ENCODE results near the gene SRPK2. TPM values are rescaled to one million over a fixed set of nuclear protein-coding genes. Genes with fewer than 3 reads are reported as not detected.
"Not testable (repeated sequence)": the region's sequence is repeated elsewhere in the genome, so short reads cannot be mapped to it uniquely, and the experiment has no call there.

Gene SRPK2
- polyA plus RNA-seq, 3 donors, result 50.5 to 55.3 (median 51.0) TPM

DNA sequence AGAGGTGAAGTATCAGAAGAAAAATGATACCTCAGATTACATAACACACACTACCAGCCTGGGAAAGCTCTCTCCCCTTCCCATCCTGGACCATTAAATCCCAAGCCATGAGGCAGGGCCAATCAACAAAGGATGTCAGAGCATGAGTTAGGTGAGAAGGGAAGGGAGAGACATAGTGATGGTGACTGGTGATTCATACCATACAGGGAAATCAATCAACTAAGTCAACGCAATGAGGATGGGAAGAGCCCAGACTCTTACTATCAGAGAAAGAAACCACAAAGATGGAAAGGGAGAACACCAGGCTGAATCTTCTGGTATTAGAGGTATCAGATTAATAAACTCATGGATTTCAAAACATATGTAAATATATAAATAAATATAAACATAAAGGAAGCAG, 189.3 kb downstream of the SRPK2 start:
- no peak for DNase-seq (ENCODE audit: low read depth in 3 of 3, low spot score in 2 of 3)

DNA sequence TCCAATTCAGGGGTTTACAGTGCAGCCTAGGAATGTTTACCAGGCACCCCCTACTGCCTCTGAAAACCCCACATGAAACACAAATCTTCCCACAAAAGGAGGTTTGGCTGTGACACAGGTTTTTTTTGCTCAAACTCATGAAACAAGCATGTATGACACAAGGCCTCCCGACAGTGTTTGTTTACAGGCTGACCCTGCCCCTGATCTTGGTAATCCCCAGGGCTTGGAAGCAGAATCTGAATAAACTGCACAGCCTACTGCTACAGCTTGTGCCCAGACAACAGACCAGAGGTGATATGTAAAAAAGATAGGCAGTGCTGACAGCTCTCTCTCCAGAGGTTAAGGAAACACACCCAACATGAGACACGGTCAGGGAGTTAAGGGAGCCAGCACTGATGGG, 190.5 kb downstream of the SRPK2 start:
- no peak for DNase-seq (ENCODE audit: low read depth in 3 of 3, low spot score in 2 of 3)

DNA sequence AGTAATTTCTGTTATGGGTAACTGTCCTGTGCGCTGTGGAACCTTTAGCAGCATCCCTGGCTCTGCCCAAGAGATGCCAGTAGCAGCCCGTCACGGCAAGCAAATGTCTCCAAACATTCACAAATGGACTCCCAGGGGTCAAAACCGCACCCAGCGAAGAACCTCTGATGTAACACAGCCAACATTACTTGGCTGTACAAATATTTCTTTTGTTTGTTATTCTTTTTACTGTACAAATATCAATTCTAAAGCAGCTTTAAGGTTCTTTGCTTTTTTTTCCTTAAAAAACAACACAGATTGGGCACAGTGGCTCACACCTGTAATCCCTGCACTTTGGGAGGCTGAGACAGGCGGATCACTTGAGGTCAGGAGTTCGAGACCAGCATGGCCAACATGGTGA, 192.2 kb downstream of the SRPK2 start:
- DNase-seq (ENCODE audit: low read depth in 3 of 3, low spot score in 2 of 3), result no peak

DNA sequence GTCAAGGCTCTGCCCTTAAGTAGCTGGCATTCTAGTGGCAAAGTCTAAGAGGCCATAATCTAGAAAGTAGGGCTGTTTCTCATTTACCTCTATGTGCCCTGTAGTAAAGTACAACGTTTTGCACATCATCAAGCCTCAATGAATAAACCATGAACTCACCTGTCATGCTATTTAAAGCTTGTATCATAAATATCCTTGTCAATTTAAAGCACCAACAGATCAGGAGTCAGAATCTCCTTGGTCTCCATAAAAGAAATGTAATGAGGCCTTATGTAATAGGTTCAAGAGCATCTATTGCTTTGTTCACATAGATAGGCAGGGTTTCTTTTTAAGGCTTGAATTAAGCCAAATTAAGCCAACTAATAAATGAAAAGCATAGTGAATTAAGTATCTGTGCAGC, 192.8 kb downstream of the SRPK2 start:
- DNase-seq (ENCODE audit: low read depth in 3 of 3, low spot score in 2 of 3), result no peak

DNA sequence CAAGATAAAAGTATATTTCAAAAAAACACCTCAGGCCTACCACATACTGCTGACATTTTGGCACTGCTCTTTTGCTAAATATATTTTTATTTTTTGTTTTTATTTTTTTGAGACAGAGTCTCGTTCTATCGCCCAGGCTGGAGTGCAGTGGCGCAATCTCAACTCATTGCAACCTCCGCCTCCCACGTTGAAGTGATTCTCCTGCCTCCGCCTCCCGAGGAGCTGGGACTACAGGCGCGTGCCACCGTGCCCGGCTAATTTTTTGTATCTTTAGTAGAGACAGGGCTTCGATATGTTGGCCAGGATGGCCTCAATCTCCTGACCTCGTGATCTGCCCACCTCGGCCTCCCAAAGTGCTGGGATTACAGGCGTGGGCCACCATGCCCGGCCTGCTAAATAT, 193.8 kb downstream of the SRPK2 start:
- DNase-seq (ENCODE audit: low read depth in 3 of 3, low spot score in 2 of 3), result not testable (repeated sequence)

DNA sequence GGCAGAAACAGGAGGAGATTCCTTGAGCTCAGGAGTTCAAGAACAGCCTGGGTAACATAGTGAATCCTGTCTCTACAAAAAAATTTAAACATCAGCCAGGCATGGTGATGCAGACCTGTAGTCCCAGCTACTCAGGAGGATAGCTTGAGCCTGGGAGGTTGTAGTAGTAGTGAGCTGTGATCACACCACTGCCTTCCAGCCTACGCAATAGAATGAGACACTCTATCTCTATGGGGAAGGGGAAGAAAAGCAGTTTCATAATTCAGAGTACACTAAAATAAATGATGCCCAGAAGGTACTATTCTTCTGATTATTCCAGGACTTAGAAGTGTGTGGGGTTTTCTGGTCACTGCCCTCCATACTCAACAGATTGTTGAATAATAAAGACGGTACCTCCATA, 197.4 kb downstream of the SRPK2 start:
- no peak for DNase-seq (ENCODE audit: low read depth in 3 of 3, low spot score in 2 of 3)

DNA sequence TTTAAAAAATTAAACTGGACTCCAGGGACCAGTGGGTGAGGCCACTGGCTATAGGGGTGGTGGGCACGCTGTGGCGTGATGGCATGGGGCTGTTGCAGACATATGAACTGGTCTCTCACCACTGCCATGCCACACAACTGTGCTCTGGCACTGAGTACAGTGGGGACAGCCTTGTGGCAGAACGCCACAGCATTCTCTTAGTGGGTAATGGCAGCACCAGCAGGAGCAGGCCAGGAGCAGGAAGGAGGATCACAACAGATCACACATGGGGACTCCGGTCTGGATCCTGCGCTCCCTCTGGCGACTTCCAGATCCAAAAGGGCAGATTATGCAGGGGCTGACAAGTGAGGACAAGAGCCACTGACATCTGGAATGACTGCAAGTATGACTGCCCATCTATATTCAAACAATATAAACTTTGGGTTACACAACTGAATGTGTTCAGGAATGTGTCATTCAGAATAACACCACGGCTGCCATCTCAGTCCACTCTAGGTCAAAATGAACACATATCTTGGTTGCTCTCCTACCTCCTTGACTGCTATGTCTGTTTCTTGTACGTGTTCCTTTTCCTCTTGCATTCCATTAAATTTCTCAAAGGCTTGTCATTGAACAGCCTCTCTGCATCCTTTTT, 198.7 kb downstream of the SRPK2 start:
- DNase-seq (ENCODE audit: low read depth in 3 of 3, low spot score in 2 of 3), result no peak

DNA sequence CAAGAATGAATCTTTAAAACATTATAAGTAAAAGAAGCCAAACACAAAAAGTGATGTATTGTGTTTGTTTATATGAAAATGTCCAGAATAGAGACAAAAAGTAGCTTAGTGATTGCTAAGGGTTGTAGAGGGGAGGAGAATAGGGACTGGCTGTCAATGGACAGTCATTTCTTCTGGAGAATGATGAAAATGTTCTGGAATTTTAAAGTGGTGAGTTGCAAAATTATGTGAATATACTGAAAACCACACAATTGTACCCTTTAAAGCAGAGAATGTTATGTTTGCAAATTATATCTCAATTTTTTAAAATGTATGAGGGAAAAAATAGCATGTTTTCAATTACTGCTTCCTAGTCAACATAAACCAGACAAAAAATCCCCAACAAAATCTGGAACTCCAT, 200.5 kb downstream of the SRPK2 start:
- no peak for DNase-seq (ENCODE audit: low read depth in 3 of 3, low spot score in 2 of 3)

DNA sequence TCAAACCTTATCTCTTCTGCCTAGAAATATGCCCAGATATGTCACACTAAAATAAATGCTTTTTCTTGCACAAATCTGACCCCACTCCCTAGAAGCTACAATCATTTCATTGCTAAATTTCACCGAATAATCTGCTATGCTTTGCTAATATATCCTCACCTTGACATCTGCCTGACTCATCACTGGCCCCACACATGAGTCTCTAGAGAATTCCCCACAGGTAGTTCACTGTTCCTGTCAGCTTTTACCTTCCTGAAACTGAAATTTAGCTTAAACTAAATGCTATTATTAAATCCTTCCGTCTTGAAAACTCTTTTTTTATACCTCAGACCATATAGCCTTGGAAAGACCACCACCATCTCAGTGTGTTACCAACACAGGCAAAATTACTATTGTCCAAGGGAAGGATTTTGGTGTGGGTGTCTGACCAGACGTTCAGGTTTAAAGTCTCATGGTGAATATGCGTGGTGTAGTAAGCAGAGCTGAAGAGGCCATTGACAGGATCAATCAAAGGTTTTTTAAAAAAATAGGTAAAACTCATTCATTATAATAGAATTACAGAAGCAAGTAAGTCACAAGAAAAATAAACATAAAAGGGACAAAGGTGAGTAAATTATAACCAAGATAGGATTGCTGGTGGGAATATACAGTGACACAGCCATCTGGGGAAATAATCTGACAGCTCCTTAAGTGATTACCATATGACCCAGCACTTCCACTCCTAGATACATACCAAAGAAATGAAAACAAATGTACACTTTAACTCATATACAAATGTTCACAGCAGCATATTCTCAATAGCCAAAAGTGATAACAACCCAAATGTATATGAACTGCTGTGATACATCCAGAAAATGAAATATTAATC, 201.2 kb downstream of the SRPK2 start:
- no peak for DNase-seq (ENCODE audit: low read depth in 3 of 3, low spot score in 2 of 3)

DNA sequence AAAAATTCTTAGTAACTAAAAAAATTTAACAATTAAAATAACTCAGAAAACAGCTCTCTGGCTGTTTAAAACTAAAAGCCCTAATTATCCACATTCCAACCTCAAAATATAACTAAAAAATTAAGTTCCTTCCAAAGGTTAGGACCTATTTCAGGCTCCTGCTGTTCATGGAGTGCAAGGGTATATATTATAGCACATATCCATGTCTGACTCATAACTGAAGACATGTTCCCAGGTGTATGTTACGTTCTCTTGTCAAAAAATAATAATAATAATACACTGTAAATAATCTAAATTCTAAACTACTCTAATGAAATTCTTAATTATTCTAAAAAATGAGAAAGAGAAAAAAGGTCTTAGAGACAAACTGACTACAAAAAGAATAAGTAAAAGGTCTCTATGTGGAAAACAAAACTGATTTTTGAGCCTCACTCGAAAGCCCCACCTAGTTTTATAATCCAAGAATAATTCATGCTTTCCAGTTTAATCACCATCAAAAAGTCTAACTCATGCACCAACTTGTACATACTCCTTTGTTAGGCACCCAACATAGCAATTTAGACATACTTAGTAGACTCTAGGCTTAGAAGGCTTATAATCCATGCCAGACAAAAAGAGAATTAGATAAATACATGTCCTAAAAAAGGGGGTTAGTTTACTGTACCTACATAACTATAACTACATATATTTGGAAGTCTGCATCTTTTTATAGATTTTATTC, 203.3 kb downstream of the SRPK2 start:
- DNase-seq (ENCODE audit: low read depth in 3 of 3, low spot score in 2 of 3), result no peak

DNA sequence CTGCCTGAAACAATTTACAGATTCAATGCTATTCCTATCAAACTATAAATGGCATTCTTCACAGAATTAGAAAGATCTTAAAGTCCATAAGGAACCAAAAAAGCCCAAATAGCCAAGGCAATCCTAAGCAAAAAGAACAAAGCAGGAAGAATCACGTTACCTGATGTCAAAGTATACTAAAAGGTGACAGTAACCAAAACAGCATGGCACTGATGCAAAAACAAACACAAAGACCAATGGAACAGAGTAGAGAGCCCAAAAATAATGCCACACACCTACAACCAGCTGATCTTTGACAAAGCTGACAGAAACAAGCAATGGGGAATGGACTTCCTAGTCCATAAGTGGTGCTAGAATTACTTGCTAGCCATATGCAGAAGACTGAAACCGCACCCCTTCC, 208.7 kb downstream of the SRPK2 start:
- DNase-seq (ENCODE audit: low read depth in 3 of 3, low spot score in 2 of 3), result no peak

DNA sequence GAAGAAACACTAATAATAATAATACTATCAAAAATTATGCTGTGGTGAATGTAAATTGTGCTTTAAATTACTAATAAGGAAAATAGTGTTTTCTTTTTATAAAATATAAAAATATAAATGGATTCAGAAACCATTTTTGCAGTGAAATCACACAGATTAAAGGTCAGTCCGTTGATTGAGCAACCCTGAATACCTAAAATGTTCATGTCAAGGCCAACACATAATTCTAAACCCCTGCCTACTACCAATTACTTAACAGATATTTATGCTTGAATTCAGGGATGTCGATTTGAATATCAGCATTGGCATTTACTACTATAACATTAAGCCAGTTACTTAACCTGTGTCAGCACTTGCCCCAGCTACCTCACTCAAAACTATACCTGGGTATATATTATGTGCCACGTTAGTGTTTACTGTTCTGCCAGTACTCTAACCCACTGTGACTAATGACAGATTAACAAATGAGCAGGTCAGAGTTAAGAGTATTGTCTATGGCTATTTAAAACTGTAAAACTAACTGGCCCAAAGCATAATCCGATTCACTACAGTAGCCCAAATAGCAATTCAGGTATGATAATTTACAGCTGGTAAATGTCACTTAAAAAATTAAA, 209.7 kb downstream of the SRPK2 start:
- no peak for DNase-seq (ENCODE audit: low read depth in 3 of 3, low spot score in 2 of 3)

DNA sequence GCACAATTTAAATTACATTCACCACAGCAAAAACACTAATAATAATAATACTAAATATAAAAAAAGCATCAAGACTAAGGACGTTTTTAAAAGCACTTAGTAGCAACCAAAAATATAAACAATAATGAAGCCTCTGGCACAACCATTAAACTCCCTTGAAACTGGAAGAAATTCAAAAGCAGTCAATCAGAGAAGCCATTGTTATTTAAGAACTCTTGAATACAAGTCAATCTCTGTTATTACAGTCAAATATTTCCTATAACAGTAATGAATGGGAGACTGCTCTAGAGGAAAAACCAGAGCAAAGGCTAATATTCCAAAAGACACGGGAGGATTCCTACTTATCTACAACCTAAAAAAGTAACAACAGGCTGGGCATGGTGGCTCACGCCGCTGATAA, 210.5 kb downstream of the SRPK2 start:
- DNase-seq (ENCODE audit: low read depth in 3 of 3, low spot score in 2 of 3), result no peak

DNA sequence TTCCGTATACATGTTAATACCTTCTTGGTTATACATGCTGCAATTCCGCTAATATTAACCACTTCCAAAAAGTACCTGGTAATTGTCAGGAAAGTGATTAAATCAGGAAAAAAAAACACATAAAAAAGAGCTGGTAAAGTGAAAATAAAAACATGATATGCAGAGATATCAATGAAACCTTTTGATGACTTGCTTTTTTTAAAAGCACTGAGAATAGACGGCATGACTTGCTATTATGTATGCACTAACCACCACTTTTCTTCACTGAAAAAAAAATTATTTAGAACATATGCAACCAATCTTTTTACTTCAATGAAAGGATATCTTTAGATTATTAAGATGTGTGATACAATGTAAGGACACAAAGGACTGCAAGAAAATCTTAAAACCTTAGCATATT, 211.7 kb downstream of the SRPK2 start:
- no peak for DNase-seq (ENCODE audit: low read depth in 3 of 3, low spot score in 2 of 3)

DNA sequence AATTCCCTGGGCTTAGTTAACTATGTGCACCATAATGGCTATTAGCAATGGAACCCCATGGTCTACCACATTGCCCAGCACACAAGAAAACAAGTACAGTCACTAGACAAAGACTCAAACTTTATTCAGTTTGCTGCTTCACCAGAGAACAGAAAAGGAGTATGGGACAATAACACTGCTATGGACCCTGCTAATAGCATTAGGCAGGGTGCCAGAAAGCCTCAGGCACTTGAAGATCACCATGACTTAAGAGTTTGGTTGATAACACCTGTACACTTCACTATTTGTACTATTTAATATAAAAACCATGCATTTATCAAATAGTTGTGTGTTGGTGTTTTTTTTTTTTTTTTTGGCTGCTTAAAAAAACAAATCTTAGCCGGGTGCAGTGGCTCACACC, 215.1 kb downstream of the SRPK2 start:
- DNase-seq (ENCODE audit: low read depth in 3 of 3, low spot score in 2 of 3), result no peak

DNA sequence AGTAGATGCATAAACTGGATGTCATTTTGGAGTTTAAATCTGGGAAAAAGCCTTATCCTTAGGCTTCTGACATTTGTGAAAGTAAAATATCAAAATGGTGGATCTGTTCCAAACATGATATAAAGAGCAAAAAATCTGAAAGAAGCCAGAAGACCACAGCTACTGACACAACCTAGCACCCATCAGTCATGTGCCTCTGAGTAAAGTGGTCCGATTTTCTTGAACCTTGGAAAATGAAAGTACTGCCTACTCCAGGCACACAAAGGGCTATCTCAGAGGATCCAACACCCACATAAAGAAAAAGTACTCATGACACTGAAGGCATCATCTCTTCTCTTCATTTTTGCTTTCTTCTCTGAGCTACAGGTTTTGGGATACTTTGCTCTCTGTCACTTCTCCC, 224.0 kb downstream of the SRPK2 start:
- no peak for DNase-seq (ENCODE audit: low read depth in 3 of 3, low spot score in 2 of 3)

DNA sequence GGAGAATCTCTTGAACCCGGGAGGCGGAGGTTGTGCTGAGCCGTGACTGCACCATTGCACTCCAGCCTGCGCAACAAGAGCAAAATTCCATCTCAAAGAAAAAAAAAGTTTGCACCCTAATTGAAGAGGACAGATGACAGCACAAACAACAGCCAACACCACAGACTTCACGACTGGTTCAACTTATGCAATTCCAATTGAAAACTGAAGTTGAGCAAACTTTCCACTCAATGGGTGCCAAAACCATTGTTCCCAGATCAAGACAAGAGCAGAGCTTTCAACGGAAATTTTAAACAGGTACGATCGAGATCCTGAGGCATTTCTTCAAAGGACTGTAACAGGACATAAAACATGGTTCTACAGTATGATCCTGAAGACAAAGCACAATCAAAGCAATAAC, 225.0 kb downstream of the SRPK2 start:
- DNase-seq (ENCODE audit: low read depth in 3 of 3, low spot score in 2 of 3), result no peak

DNA sequence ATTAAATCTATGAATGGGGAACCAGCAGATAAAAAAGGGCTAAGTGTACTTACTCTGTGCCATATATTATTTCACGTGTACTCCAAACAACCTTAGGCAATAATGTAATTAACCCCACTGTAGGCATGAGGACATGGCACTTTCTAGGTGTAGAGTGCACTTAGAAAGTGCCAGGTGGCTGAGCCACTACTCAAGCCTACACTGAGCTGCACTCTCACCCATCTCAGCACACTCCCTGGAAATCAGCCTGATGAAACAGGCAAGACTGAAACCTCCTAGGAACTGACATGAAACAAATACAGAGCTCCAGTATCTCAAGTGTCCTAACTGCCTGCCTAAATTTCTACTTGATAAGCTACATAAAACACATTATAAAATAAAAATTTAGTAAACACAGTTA, 227.4 kb downstream of the SRPK2 start:
- no peak for DNase-seq (ENCODE audit: low read depth in 3 of 3, low spot score in 2 of 3)

DNA sequence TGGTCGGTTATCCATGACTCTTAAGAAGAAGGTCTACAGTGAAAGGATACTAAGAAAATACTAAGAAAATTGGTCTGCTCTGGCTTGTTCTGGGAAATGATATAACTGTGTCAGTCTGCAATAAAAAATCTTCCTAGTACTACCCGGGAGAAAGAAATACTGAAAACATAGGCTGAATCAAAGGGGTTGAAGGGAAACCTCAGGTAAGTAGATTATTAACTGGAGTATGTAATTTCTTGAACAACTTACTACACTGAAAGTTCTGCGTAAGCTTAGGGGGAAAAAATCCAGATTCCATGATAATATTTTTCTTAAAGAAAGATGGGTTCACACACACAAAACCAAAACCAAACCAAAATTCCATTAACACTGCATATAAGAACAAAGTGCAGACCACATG, 231.4 kb downstream of the SRPK2 start:
- no peak for DNase-seq (ENCODE audit: low read depth in 3 of 3, low spot score in 2 of 3)

DNA sequence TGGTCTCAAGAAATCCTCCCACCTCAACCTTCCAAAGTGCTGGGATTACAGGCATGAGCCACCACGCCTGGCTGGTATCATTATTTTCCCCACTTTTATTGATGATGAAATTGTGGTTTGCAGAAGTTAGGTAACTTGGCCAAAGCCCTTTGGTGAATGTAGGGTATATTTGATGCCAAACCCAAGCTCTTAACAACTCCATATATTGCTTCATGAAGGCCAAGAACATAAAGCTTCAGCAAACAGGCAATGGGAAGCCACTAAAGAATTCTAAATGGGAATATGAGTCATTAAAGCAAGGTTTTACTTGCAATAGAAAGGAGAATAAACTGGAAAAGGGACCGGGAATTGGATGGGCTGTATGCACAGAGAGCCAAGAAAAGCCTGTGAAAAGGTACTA, 232.0 kb downstream of the SRPK2 start:
- DNase-seq (ENCODE audit: low read depth in 3 of 3, low spot score in 2 of 3), result no peak

DNA sequence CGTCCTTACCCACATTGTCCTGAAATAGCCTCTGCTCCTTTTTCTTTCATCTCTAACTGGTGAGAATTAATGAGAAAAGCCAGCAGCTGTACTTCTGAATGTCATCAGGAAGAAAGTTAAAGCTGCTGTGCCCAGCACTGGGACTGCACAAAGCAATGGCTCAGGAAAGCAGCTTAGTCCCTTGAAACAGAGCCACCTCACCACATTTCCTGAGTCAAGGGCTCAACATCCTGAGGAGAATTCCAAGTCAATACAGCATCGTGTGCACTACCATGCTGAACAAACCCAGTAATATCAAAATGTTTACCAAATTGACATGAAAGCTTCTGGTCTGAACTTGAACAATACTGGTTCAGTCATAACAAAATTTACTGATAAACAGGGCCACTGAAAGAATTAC, 234.6 kb downstream of the SRPK2 start:
- DNase-seq (ENCODE audit: low read depth in 3 of 3, low spot score in 2 of 3), result no peak

Data from right renal cortex interstitium (tissue), 3 donors.